Measurements from ENCODE around the gene NEURL4. TPM values are rescaled to one million over a fixed set of nuclear protein-coding genes. Genes with fewer than 3 reads are reported as not detected.

NEURL4 gene
- total RNA-seq, 3 donors from 2014 or later (not counting 1 experiment from before 2014, with no cell fraction given), result 48.9 to 57.9 (median 51.4) TPM

GRCh38 chr17:7332111-7332510 is 3.0 kb upstream of the NEURL4 start:
- Histone ChIP-seq H3K9me3 (ENCODE audit: control insufficient read depth, insufficient read depth, low read length) (no peaks in the 10 kb centered on the region), H3K36me3 (ENCODE audit: control insufficient read depth, insufficient read depth, low read length) (no peaks in the 10 kb centered on the region), H3K4me1 (ENCODE audit: control insufficient read depth, insufficient read depth, low read length) (peaks cover 56% of the 10 kb centered on the region), H3K27me3 (ENCODE audit: control insufficient read depth, insufficient read depth, low read length) (no peaks in the 10 kb centered on the region), H3K27ac (ENCODE audit: low read length) (no peak overlapping the region), H3K4me3 (ENCODE audit: low read length) (no peak overlapping the region)
- no peak for DNase-seq
- TF ChIP-seq, protein P1, sequence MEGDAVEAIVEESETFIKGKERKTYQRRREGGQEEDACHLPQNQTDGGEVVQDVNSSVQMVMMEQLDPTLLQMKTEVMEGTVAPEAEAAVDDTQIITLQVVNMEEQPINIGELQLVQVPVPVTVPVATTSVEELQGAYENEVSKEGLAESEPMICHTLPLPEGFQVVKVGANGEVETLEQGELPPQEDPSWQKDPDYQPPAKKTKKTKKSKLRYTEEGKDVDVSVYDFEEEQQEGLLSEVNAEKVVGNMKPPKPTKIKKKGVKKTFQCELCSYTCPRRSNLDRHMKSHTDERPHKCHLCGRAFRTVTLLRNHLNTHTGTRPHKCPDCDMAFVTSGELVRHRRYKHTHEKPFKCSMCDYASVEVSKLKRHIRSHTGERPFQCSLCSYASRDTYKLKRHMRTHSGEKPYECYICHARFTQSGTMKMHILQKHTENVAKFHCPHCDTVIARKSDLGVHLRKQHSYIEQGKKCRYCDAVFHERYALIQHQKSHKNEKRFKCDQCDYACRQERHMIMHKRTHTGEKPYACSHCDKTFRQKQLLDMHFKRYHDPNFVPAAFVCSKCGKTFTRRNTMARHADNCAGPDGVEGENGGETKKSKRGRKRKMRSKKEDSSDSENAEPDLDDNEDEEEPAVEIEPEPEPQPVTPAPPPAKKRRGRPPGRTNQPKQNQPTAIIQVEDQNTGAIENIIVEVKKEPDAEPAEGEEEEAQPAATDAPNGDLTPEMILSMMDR (IDR thresholded peaks at IDR 0.05), result no peak
- no peak for ATAC-seq
- 38% methylated on average over 7 of the region's 7 CpGs for WGBS (ENCODE audit: insufficient coverage)
- Mint-ChIP-seq H3K9me3 (no peaks in the 10 kb centered on the region), H3K36me3 (no peaks in the 10 kb centered on the region), H3K4me3 (peak overlapping the region; percentile 25), H3K27ac (no peak overlapping the region), H3K27me3 (ENCODE audit: low read depth in 2 of 2) (no peaks in the 10 kb centered on the region), H3K4me1 (peaks cover 35 to 52% of the 10 kb centered on the region in 2 donors)
- intact Hi-C loops (cut with micrococcal nuclease), result no loop called here

GRCh38 chr17:7330638-7331015 is 1.5 kb upstream of the NEURL4 start:
- no peaks in the 10 kb centered on the region for H3K27me3 Mint-ChIP-seq (ENCODE audit: low read depth in 2 of 2)
- no peak for ATAC-seq
- peak overlapping the region; percentile 56 for H3K27ac ChIP-seq (ENCODE audit: low read length)
- H3K27me3 ChIP-seq (ENCODE audit: control insufficient read depth, insufficient read depth, low read length), result no peaks in the 10 kb centered on the region
- 68% methylated on average over 13 of the region's 13 CpGs for WGBS (ENCODE audit: insufficient coverage)
- TF ChIP-seq, protein P1 (IDR thresholded peaks at IDR 0.05), result no peak
- peak overlapping the region; percentile 90 for H3K4me3 ChIP-seq (ENCODE audit: low read length)
- H3K4me3 Mint-ChIP-seq, result peak overlapping the region; percentile 96
- no peak for DNase-seq
- H3K27ac Mint-ChIP-seq, result peak overlapping the region; percentile 89 to 97
- H3K9me3 Mint-ChIP-seq, result no peaks in the 10 kb centered on the region
- H3K36me3 Mint-ChIP-seq, result no peaks in the 10 kb centered on the region
- peaks cover 41% of the 10 kb centered on the region for H3K4me1 ChIP-seq (ENCODE audit: control insufficient read depth, insufficient read depth, low read length)
- H3K4me1 Mint-ChIP-seq, result peaks cover 26 to 45% of the 10 kb centered on the region in 2 donors
- no peaks in the 10 kb centered on the region for H3K9me3 ChIP-seq (ENCODE audit: control insufficient read depth, insufficient read depth, low read length)
- intact Hi-C loops (cut with micrococcal nuclease), result no loop called here
- H3K36me3 ChIP-seq (ENCODE audit: control insufficient read depth, insufficient read depth, low read length), result no peaks in the 10 kb centered on the region

DNA sequence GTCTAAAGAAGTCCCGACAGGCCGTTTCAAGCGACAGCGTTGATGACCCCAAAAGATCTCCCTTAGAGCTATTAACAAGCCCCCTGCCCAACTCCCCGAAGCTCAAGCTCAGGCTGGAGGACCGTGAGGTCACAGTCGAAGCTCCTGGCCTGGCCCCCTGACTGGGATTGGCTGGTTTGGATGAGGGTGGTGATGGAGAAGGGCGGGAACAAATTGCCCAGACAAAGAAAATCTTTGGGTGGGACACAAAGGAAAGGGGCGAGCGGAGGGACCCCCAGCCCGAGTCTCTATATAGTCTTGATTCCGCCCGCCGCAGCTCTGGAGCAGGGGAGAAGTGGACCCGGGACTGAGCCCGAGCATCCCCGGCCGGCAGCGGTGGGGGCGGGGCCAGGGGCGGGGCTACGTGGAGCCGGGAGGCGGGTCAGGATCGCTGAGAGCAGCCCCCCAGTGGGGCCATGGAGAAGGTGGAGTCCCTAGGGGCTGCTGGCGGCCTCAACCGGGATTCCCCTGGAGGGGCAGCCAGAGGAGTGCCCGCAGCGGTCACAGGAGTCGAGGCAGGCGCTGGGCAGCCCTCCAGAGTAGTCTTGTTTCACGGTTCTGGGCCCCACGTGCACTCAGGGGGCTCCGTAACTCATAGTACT is 982 bp upstream of the NEURL4 start:
- H3K27ac ChIP-seq (ENCODE audit: low read length), result peak overlapping the region; percentile 91
- H3K9me3 ChIP-seq (ENCODE audit: control insufficient read depth, insufficient read depth, low read length), result no peaks in the 10 kb centered on the region
- H3K4me3 ChIP-seq (ENCODE audit: low read length), result peak overlapping the region; percentile 90
- H3K36me3 ChIP-seq (ENCODE audit: control insufficient read depth, insufficient read depth, low read length), result no peaks in the 10 kb centered on the region
- H3K9me3 Mint-ChIP-seq, result no peaks in the 10 kb centered on the region
- H3K4me1 Mint-ChIP-seq, result peaks cover 22 to 40% of the 10 kb centered on the region in 2 donors
- intact Hi-C loops (cut with micrococcal nuclease), result loop anchor here (1.0 to 2.0 kb wide), 3 partner anchors 15 to 49 kb away; partner anchors contain the start of genes EIF5A, GPS2 and SLC2A4
- no peaks in the 10 kb centered on the region for H3K36me3 Mint-ChIP-seq
- ATAC-seq (peak; percentile 65 to 77 (median 70)), DNase-seq (peak; percentile 74 to 86)
- TF ChIP-seq, protein P1 (IDR thresholded peaks at IDR 0.05), result no peak
- WGBS (ENCODE audit: insufficient coverage), result 1% methylated on average over 34 of the region's 34 CpGs
- peak overlapping the region; percentile 89 to 97 for H3K27ac Mint-ChIP-seq
- no peaks in the 10 kb centered on the region for H3K27me3 ChIP-seq (ENCODE audit: control insufficient read depth, insufficient read depth, low read length)
- H3K4me3 Mint-ChIP-seq, result peak overlapping the region; percentile 96
- peaks cover 36% of the 10 kb centered on the region for H3K4me1 ChIP-seq (ENCODE audit: control insufficient read depth, insufficient read depth, low read length)
- H3K27me3 Mint-ChIP-seq (ENCODE audit: low read depth in 2 of 2), result no peaks in the 10 kb centered on the region
